Measurements from ENCODE around the gene PICALM.

DNA sequence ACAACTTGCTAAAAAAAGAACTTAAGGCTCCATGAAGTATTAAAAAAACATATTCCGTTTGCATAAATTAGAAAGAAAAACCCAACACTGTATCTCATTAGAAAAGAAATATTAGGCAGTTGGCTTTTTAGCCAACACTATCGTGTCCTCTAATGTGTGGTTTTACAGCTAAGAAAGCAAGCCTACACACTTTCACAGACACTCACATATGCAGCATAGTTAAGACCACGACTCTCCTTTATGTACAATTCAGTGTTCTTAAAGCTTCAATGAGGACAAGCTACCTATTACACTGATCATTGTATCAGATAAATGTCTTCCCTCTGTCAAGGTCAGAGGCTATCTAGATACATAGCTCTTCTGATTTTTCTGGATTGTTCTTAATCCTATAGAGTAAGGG is 80.1 kb downstream of the PICALM start:
- TF ChIP-seq ZFP82 (CRISPR knock-in tag; IDR thresholded peaks at IDR 0.05; ENCODE audit: borderline replicate concordance), result no peak
- no peak for TF ChIP-seq ZNF207 (IDR thresholded peaks at IDR 0.05; ENCODE audit: borderline replicate concordance)
- TF ChIP-seq FOSL2 (CRISPR knock-in tag; IDR thresholded peaks at IDR 0.05), result no peak
- TF ChIP-seq, protein P1, sequence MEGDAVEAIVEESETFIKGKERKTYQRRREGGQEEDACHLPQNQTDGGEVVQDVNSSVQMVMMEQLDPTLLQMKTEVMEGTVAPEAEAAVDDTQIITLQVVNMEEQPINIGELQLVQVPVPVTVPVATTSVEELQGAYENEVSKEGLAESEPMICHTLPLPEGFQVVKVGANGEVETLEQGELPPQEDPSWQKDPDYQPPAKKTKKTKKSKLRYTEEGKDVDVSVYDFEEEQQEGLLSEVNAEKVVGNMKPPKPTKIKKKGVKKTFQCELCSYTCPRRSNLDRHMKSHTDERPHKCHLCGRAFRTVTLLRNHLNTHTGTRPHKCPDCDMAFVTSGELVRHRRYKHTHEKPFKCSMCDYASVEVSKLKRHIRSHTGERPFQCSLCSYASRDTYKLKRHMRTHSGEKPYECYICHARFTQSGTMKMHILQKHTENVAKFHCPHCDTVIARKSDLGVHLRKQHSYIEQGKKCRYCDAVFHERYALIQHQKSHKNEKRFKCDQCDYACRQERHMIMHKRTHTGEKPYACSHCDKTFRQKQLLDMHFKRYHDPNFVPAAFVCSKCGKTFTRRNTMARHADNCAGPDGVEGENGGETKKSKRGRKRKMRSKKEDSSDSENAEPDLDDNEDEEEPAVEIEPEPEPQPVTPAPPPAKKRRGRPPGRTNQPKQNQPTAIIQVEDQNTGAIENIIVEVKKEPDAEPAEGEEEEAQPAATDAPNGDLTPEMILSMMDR (CRISPR knock-in tag; IDR thresholded peaks at IDR 0.05), result no peak
- TF ChIP-seq, protein P2, sequence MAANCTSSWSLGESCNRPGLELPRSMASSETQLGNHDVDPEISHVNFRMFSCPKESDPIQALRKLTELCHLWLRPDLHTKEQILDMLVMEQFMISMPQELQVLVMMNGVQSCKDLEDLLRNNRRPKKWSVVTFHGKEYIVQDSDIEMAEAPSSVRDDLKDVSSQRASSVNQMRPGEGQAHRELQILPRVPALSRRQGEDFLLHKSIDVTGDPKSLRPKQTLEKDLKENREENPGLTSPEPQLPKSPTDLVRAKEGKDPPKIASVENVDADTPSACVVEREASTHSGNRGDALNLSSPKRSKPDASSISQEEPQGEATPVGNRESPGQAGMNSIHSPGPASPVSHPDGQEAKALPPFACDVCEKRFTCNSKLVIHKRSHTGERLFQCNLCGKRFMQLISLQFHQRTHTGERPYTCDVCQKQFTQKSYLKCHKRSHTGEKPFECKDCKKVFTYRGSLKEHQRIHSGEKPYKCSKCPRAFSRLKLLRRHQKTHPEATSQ (CRISPR knock-in tag; IDR thresholded peaks at IDR 0.05; ENCODE audit: borderline replicate concordance), result no peak
- TF ChIP-seq, protein P3, sequence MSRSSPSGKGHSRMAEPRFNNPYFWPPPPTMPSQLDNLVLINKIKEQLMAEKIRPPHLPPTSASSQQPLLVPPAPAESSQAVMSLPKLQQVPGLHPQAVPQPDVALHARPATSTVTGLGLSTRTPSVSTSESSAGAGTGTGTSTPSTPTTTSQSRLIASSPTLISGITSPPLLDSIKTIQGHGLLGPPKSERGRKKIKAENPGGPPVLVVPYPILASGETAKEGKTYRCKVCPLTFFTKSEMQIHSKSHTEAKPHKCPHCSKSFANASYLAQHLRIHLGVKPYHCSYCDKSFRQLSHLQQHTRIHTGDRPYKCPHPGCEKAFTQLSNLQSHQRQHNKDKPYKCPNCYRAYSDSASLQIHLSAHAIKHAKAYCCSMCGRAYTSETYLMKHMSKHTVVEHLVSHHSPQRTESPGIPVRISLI (CRISPR knock-in tag; IDR thresholded peaks at IDR 0.05; ENCODE audit: borderline replicate concordance), result no peak
